Activated CD8-positive, alpha-beta memory T cell treated with anti-CD3 and anti-CD28 coated beads, Interleukin-2, amount 50 U/mL, for 1 hour (primary cell): ENCODE results near the gene OBSCN.

Experiments used
- DNase-seq: peaks from one replicate; pipeline ENCODE4 v3.0.0-alpha.2; 2020; ENCODE audit errors: extremely low read depth

Gene OBSCN

GRCh38 chr1:228307218-228308023 lies 99.6 kb downstream of the OBSCN start:
- no peak for DNase-seq

- no peak for DNase-seq
These were observed 100.3 kb downstream of the OBSCN start for GRCh38 chr1:228308085-228308601.

- no peak for DNase-seq
These were observed 100.9 kb downstream of the OBSCN start for GRCh38 chr1:228308628-228309325.

GRCh38 chr1:228309326-228310067 lies 101.7 kb downstream of the OBSCN start:
- no peak for DNase-seq

- DNase-seq: no peak
These were observed 102.4 kb downstream of the OBSCN start for GRCh38 chr1:228310162-228310792.

GRCh38 chr1:228311091-228311490 lies 103.2 kb downstream of the OBSCN start:
- DNase-seq: no peak

- no peak for DNase-seq
These were observed 104.4 kb downstream of the OBSCN start for GRCh38 chr1:228312136-228312764.

GRCh38 chr1:228313536-228314277 lies 105.9 kb downstream of the OBSCN start:
- no peak for DNase-seq

GRCh38 chr1:228314315-228314657 lies 106.4 kb downstream of the OBSCN start:
- DNase-seq: no peak

- DNase-seq: no peak
These were observed 107.0 kb downstream of the OBSCN start for GRCh38 chr1:228314658-228315483.

- DNase-seq: no peak
These were observed 107.7 kb downstream of the OBSCN start for GRCh38 chr1:228315484-228315944.

GRCh38 chr1:228315945-228316588 lies 108.2 kb downstream of the OBSCN start:
- no peak for DNase-seq

- no peak for DNase-seq
These were observed 108.9 kb downstream of the OBSCN start for GRCh38 chr1:228316589-228317387.

- no peak for DNase-seq
These were observed 109.6 kb downstream of the OBSCN start for GRCh38 chr1:228317411-228317828.

- no peak for DNase-seq
These were observed 110.3 kb downstream of the OBSCN start for GRCh38 chr1:228317891-228318810.

GRCh38 chr1:228318823-228319241 lies 111.0 kb downstream of the OBSCN start:
- no peak for DNase-seq
